Measurements from ENCODE around the gene ERICH2.
A peak's percentile ranks its signal among the peaks of the same experiment; 100 is the strongest.

Gene ERICH2

GRCh38 chr2:170763232-170763631, 6.9 kb upstream of the ERICH2 start:
- DNase-seq (ENCODE audit: low spot score), result no peak

DNA sequence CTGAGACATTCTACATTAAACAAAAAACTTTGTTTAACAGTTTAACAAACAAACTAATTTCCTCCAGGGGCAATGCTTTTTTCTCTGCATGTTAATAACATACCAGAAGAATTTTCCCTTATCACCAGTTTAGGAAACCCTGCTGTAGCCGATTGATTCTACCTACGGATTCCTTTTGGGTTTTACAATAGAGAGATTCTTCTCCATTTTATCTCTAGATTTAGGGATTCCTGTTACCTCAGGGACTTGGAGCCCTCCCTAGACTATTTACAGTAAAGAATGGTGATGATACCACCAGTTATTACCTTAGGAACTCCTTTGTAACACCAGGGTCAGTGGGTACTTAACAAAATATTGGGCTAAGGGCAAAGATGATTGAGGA, 5.3 kb upstream of the ERICH2 start:
- DNase-seq (ENCODE audit: low spot score), result no peak

- DNase-seq (ENCODE audit: low spot score), result no peak
These were observed 3.5 kb upstream of the ERICH2 start for GRCh38 chr2:170766693-170767092.

DNA sequence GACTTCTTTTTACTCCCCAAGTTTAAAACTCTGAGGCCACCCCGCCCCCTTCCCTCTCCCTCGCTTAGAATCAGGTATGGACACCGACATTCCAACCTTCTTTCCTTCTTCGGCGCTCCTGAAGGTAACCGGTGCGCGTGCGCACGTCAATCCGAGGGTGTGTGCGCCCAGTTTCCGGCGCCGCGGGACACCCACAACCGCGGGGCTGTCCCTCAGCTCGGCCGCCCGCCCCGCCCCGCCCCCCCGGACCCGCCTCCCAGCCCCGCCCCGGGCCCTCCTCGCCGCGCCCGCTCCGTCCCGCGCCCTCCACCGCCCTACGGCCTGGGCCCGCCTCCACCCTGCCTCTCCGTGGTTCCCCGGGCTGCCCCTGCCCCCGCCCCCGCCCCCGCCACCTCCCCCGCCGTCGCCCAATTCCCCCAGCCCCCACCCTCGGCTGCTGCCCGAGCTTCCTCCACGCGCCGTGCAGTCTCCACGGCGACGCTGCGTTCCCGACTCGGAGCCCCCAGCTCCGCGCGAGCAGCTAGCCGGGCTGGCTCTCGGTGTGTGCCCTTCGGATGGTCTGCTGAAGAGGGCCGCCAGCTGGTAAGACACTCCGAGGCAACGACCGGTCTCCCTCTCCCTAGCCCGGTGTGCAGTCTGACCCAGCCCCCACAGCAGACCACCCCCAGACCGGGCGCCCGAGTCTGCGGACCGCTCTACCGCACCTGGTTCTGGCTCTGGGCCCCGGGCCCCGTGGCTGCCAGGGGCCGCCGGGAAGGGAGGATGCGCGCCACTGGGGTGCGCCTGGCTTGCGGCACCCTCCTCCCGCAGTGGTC, 635 bp downstream of the ERICH2 start:
- DNase-seq (ENCODE audit: low spot score), result peak; percentile 94

DNA sequence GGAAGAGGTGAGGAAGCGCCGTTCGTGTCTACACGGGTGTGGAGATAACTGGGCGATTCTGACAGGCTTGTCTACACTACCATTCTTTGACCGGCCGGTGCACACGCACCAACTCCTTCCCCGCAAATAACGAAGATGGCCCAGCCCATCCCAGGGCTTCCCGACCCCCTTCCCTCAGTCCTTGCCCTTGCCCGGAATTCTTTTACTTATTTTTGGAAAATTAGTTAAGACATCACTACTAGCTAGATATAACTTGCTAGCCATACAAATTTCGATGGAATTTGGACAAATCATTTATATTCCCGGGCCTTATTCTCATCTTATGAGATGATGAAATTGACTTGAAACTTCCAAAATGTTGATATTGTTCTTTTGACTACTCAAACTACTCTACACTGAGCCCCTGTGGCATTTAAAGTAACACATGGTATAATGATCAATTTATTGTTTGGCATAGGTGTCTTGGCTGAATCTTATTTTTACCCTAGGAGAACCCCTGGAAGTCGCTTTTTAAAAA, 1.3 kb downstream of the ERICH2 start:
- DNase-seq (ENCODE audit: low spot score), result peak; percentile 60

DNA sequence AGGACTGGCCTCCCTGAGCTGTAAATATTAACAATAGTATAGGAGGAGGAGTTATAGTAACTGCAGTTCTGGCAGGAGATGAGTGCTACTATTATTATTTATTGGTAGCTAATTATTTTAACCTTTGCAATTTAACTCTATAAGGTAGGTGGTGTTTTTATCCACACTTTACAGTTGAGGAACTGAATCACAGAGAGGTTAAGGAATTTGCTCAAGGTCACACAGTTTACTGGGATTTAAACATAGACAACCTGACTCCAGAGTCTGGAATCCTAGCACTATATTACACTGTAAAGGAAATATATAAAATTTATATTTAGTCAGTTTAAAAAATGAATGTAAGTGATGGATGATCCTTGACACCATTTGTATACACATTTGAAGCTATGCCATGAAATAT, 2.1 kb downstream of the ERICH2 start:
- no peak for DNase-seq (ENCODE audit: low spot score)

- no peak for DNase-seq (ENCODE audit: low spot score)
These were observed 3.9 kb downstream of the ERICH2 start for GRCh38 chr2:170774074-170774473.

- no peak for DNase-seq (ENCODE audit: low spot score)
These were observed 8.7 kb downstream of the ERICH2 start for GRCh38 chr2:170778900-170779299.

GRCh38 chr2:170779304-170779703, 9.1 kb downstream of the ERICH2 start:
- DNase-seq (ENCODE audit: low spot score), result no peak

DNA sequence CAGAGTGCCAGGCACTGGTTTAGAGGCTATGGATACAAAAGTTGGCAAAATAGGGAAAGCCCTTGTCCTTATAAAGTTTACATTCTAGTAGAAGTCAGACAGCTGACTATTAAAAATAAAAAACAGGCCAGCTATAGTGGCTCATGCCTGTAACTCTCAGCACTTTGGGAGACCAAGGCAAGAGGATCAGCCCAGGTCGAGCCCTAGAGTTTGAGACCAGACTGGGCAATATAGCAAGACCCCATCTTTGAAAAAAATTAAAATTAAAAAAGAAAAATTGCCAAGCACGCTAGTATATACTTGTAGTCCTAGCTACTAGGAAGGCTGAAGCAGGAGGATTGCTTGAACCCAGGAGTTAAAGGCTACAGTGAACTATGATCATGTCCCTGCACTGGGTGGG, 12.5 kb downstream of the ERICH2 start:
- no peak for DNase-seq (ENCODE audit: low spot score)

- DNase-seq (ENCODE audit: low spot score), result no peak
These were observed 13.4 kb downstream of the ERICH2 start for GRCh38 chr2:170783549-170783948.

DNA sequence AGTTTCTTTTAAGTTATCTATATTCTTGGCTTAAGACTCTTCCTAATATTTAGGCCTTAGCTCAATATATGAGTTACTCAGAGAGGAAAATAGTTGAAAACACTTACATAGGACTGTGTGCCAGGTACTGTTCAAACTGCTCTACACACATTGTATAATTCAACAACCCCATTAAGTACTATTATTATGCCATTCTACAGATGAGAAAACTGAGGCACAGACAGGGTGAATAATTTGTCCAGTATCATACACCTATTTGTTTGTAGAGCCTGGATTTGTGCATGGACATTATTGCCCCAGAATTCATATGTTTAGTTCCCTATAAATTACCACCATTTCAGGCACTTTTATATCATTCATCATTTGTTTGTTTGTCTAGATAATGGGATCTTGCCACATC, 28.8 kb downstream of the ERICH2 start:
- DNase-seq (ENCODE audit: low spot score), result no peak

- DNase-seq (ENCODE audit: low spot score), result no peak
These were observed 36.4 kb downstream of the ERICH2 start for GRCh38 chr2:170806548-170806947.

DNA sequence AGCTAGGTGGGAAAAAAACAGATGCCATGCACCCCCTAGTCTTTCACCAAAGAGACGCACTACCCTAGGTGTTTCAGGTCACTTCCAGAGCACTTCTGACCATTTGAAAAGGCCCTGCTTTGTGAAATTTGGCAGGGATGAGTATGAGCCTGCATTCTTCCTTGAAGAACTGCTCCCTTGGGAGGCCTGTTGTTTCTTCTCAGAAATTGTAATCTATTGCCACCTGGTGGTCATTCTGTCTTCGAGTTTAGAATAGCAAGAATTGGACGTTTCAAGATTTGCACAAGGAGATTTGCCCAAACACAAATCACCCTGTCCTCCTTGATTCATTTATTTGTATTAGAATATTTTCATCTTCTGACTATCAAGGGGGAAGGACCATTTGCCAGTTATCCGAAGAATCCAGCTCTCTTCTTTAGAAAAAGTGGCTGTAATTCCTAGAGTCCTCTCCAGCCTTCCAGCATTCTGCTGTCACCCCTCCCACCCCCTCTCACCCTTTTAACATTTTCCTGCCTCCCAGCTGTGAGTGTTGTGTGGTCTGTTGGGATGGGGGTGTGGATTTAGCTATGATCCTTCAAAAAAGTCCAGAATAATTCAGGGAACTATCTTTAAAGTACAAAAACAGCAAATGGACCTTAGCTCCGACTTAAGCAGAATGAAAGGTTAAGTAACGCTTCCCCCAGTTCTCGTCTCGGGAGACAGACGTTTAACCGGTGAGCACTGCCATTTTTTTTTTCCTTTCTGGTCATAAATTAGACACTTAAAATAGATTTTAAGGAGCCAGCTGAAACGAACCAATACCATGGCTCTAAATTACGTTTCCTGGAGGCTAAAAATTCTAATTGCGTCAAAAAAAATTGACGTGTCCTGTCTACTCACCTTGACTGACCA, 42.8 kb downstream of the ERICH2 start:
- peak; percentile 83 for DNase-seq (ENCODE audit: low spot score)

GRCh38 chr2:170813611-170814532, 43.7 kb downstream of the ERICH2 start:
- no peak for DNase-seq (ENCODE audit: low spot score)

DNA sequence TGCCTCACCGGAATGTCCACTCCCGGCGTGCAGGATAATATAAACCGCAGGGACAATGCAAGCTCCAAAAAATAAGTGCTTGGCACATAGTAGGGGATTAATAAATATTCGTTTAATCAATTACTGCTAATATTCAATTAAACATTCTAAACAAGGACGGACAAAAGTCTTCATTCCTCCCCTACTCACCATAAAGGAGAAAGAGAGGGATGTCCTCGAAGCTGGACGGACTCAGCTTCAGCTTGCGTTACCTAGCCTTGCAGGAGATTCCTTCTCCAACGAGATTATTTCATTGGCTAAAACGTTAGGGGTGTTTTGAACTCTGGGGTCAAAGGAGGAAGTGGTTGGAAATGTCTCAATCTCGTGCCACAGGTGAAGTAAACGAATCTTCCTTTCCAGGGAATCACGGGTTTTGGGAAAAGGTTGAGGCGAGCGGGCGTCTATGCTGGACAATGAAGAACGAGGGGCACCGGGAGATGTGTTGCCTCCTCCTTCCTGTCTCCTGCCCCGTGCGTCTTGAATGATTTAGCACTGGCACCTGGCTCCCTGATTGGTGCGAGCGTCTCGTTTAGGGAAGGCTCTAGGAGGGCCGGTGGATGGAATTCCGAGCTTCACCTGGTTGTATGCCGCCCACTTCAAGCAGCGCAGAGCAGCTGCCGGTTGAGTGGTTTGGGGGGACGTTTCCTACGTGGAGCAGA, 44.5 kb downstream of the ERICH2 start:
- no peak for DNase-seq (ENCODE audit: low spot score)

GRCh38 chr2:170815311-170815710, 45.1 kb downstream of the ERICH2 start:
- DNase-seq (ENCODE audit: low spot score), result no peak

GRCh38 chr2:170815746-170816503, 45.7 kb downstream of the ERICH2 start:
- peak; percentile 79 for DNase-seq (ENCODE audit: low spot score)

- peak; percentile 93 for DNase-seq (ENCODE audit: low spot score)
These were observed 46.4 kb downstream of the ERICH2 start, which contains the start of gene GAD1 for GRCh38 chr2:170816504-170817092. Gene GAD1 (plus strand): TSS chr2:170816887. CDS start chr2:170818592, 1,705 bp downstream.

Measured in SW480 (cell line).